CD4-positive, alpha-beta T cell treated with Interleukin-15 for 4 hours (primary cell): Measurements from ENCODE around the gene TTLL12.
"Not testable (repeated sequence)": the region's sequence is repeated elsewhere in the genome, so short reads cannot be mapped to it uniquely, and the experiment has no call there.

Experiments used
- DNase-seq: peaks from one replicate; pipeline ENCODE4 v3.0.0-alpha.2; 2020; ENCODE audit warnings: low spot score

Gene TTLL12

DNA sequence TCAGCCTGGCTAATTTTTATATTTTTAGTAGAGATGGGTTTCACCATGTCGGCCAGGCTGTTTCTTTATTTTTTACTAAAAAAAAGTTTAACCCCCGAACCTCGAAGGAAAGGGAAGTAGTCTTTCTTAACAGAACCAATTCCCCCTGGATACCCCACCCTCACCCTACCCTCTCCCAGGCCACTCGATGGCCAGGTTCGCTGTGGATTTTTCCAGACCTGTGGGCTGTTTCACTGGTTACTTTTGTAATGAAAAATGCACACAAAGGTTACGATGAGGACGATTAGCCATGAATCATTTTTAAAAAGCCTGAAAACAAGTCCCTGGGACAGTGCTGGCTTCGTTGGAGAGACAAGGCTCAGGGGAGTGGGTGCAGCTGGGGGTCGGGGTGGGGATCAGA is 33.0 kb downstream of the TTLL12 start:
- DNase-seq, result no peak

GRCh38 chr22:43152357-43153071 is 34.4 kb downstream of the TTLL12 start:
- peak; percentile 63 for DNase-seq

- no peak for DNase-seq
Observed at GRCh38 chr22:43152003-43152356, 35.0 kb downstream of the TTLL12 start.

- peak; percentile 54 for DNase-seq
Observed at GRCh38 chr22:43151251-43152002, 35.5 kb downstream of the TTLL12 start, which contains the start of gene TSPO. Gene TSPO (plus strand): TSS chr22:43151559. CDS start chr22:43159239, 7,680 bp downstream.

- DNase-seq, result no peak
Observed at GRCh38 chr22:43150731-43151206, 36.2 kb downstream of the TTLL12 start.

GRCh38 chr22:43148581-43148980 is 38.4 kb downstream of the TTLL12 start:
- DNase-seq, result no peak

- DNase-seq, result no peak
Observed at GRCh38 chr22:43147821-43148220, 39.1 kb downstream of the TTLL12 start.

DNA sequence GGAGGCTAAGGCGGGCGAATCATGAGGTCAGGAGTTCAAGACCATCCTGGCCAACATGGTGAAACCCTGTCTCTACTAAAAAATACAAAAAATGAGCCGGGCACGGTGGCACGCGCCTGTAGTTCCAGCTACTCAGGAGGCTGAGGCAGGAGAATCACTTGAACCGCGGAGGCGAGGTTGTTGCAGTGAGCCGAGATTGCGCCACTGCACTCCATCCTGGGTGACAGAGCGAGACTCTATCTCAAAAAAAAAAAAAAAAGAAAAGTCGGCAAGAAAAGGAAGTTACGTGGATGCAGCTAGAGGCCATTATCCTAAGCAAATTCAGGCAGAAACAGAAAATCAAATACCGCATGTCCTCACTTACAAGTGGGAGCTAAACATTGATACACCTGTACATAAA is 40.6 kb downstream of the TTLL12 start:
- not testable (repeated sequence) for DNase-seq

DNA sequence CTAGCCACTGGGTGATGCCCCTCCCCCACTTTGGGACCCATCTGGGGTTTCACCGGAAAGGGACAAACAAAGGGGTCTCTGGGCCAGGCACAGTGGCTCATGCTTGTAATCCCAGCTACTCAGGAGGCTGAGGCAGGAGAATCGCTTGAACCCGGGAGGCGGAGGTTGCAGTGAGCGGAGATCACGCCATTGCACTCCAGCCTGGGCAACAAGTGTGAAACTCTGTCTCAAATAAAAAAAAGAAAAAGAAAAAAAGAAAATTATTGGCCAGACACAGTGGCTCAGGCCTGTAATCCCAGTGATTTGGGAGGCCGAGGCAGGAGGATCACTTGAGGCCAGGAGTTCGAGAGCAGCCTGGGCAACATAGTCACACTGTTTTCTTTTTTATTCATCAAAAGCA is 41.6 kb downstream of the TTLL12 start:
- DNase-seq, result not testable (repeated sequence)

GRCh38 chr22:43144949-43145348 is 42.0 kb downstream of the TTLL12 start:
- no peak for DNase-seq

GRCh38 chr22:43142880-43143562 is 43.9 kb downstream of the TTLL12 start, which contains the start of gene MCAT:
Gene MCAT (minus strand): TSS chr22:43143398. CDS start chr22:43143348, 50 bp downstream.
- DNase-seq, result peak; percentile 78

GRCh38 chr22:43136801-43137200 is 50.1 kb downstream of the TTLL12 start:
- DNase-seq, result no peak

DNA sequence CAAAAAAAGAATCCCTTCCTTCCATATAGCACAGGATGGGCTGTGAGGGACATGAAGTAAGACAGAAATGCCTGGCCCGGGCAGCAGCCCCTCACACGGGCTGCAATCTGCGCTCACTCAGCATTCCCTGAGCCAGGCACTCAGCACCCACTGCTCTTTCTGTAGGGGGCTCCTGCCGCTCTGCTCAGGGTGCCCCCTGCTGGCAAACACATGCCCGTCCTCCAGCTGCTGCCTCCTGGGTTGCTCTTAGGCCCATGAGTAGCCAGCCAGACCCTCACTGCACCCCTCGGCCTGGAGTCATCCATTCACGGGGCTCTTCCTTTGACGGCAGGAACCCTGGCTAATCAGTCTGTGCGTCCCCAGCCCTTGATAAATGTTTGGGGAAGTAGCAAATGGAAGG is 50.7 kb downstream of the TTLL12 start:
- peak; percentile 37 for DNase-seq

DNA sequence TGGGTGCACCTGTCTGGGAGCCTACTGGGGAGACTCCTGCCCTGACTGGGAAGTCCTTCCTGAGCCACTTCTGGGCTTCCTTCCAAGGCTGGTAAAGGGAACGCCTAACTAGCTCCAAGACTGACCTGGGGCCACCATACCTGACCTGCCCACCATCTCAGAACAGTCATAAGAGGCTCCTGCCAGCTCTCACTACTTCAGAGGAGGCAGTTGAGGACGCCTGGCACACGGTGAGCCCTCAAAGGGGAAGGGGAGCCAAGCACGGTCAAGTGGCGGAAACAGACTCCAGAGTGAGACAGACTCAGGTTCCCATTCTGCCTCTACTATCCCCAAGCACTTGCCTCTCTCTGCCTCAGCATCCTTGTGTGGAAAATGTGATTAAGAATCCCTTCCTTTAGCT is 51.4 kb downstream of the TTLL12 start:
- DNase-seq, result no peak

- no peak for DNase-seq
Observed at GRCh38 chr22:43134553-43134952, 52.4 kb downstream of the TTLL12 start.

- DNase-seq, result no peak
Observed at GRCh38 chr22:43133401-43133800, 53.5 kb downstream of the TTLL12 start.

GRCh38 chr22:43131773-43132501 is 55.0 kb downstream of the TTLL12 start:
- no peak for DNase-seq

- DNase-seq, result no peak
Observed at GRCh38 chr22:43129426-43130425, 57.2 kb downstream of the TTLL12 start.

GRCh38 chr22:43128928-43129424 is 58.0 kb downstream of the TTLL12 start:
- DNase-seq, result no peak

GRCh38 chr22:43128116-43128515 is 58.8 kb downstream of the TTLL12 start:
- no peak for DNase-seq
